ENCODE measurements around the gene RSPH9.
"Not testable (repeated sequence)": the region's sequence is repeated elsewhere in the genome, so short reads cannot be mapped to it uniquely, and the experiment has no call there.

The RSPH9 gene

DNA sequence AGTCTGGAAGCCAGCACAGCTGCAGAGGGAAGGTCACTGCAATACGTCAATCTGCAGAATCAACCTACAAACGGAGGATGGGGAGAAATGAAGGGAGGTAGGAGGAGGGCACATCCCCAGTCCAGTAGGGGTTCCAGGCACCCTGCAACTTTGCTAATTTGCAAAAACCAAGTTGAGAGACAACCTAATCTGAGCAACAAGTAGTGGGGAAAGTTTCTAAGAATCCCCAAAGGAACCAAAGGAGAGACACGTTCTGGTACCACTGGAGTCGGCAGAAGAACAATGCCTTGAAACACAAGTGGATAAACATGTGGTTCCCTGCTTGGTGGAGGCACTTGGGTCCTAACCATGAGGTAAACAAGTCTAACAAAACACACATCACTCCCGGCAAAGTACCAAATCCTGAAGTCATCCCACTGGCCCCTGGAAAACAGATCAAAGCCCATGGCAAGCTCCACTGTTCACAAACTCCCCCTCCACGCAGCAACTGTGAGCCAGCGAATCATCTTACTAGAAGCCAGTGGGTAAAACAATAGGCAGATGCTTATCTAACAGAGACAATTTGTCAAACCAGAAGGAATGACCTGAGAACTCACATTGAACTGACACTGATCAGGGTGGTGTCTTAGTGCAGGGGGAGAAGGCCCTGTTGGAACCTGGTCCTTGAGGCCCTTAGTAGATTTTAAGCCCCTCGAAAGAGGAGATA lies 38.0 kb downstream of the RSPH9 start:
- DNase-seq = no peak

DNA sequence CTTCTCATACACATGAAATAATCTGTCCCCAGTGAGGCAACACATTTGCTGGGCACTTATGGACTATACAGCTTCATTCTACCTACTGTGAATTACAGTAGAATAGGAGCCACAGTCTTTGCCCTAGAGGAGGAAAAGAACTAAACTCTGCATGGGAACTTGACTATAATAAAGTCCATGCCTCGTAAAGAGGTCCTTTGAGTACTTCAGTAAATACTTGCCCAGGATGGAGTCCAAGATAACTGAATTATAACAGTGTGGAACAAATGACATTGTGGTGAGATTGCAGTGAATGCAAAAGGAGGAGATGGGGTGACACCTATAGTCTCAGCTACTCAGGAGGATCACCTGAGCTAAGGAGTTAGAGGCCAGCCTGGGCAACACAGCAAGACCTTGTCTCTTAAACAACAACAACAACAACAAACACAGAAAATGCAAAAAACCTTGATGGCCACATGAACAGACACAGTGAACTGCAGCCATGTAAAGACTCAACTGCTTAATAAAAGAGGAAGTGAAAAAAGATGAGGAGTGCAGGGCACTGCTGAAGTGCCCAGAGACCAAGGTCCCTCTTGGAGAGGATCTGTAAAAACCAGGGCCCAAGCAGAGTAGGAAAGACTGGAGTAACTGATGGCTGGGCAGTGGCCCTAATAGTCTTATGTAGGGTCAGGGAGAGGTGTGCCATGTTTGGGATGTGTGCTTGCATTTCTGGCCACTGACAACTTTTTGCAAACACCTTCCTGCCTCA lies 39.0 kb downstream of the RSPH9 start:
- no peak for DNase-seq

DNA sequence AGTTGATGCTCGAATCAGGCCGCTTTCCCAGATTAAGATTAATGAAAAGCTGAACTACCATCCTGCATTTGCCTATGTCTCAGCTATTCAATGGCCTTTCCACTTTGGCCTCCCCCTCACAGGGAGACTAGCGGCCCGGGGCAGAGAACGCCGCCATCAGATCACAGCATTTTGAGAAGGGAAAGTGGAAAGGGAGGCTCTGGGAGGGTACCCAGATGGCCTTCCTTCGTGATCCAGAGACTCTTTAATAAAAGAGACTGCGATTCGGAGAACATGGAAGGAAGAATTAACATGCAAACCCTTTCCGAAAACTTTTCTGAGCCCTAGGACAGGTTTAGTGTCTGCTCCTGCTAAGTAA lies 42.2 kb downstream of the RSPH9 start:
- DNase-seq = no peak

DNA sequence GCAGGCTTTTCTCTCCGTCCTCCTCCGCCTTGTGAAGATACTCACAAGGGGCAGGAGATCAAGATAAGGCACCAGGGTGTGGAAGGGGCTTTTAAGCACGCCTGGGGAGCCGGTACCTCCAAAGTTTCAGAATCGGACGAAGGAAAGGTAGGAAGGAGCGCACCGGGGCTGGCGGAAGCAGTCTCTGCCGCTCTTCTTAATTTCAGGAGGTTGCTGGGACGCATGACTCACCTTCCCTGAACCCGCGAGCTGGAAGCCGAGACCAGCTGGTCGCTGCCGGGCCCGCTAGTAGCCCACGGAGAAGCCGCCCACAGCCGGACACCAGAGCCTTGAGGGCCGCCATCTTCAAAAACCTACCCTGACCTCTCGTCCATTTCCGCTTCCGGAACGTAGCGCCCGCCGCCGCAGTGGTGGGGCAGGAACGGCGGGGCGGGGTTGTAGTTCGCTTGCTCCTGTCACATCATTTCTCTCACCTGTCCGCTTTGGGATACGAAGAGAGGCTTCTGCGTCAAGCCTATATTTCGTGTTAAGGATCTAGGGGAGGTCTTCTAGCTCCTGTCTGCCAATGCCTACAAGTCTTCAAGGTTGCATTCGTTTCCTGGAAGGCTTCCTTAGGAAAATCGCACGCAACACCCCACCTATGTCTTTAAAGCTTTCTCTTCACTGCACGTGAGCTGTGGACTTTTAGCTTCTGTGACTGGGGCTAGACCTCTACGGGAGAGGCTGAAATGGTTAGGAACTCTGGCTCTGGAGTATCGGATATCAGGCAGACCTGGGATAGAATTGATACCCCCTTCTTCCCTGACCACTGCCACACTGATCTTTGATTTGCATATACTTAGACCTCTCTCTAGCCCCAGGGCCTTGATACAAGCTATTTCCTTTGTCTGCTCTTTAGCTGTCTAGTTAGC lies 42.9 kb downstream of the RSPH9 start, which contains the start of gene MRPS18A:
MRPS18A (minus strand) TSS at position 355 of the 911 bp plus-strand sequence; CDS start at position 343, 12 bp downstream.
- DNase-seq = peak in 57 of 58 donors; percentile 17 to 92 (median 72)

DNA sequence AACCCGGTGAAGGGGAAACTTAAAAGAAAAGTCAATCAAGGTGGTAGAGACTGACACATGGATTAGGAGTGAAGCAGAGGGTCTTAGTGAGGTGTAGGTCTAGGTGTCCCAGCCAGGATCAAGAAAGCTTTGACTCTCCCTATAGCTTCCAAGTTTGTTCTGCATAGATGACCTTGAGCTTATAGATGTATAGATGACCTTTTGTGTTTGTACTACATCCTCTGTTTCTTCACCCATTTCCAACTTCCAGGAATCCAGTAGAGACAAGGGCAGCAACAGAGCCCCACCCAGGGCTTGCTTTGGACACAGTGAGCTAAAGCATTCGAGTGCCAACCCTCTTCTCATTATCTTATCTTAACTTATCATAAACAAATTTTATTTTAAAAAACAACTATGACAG lies 44.6 kb downstream of the RSPH9 start:
- DNase-seq = no peak

DNA sequence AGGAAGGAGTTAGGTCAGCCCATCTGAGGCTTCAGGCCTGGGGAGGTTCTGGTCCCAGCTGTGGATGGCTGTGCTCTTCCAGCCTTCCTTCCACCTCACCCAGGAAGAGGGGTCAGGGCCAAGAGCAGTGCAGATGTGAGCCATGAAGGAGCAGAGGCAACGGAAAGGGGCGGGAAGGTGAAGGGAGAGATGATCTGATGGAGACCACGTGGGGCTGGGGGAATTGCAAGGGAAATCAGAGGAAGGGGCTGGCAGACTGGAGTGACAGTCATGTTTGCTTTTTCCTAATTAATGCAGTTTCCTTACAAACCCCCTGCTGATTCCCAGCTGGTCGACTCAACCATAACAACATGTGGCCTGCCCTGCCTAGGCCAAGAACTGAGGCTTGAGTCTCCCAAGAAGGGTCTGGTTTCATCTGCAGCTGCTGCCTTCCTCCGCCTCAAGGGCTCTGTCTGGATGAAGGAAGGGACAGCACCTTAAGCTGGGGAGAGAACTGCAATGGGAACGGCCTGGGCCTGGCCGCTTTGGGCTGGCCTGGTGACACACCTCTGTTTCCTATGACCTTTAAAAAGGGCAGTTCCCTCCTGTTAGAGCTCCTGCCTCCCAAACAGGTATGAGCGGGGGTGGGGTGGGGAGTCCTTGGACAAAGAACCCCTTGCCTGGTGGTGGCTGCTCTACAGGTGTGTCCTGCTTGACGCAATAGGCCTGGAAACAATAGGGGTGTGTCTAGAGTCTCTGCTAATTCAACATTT lies 50.6 kb downstream of the RSPH9 start:
- no peak for DNase-seq

DNA sequence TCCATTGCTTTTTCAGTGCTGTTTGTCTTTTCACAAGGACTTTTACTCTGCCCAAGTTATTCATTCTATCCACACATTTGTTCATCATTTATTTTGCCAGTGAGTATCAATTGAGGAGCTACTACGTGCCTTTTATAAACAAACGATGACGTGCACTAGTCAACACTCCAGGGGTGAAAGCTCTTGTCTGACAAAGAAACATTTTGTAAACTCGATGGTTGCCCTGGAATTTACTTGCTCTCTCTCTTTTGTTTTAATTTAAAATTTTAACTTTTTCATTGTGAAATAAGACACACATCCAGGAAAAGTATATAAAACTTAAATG lies 51.1 kb downstream of the RSPH9 start:
- no peak for DNase-seq

DNA sequence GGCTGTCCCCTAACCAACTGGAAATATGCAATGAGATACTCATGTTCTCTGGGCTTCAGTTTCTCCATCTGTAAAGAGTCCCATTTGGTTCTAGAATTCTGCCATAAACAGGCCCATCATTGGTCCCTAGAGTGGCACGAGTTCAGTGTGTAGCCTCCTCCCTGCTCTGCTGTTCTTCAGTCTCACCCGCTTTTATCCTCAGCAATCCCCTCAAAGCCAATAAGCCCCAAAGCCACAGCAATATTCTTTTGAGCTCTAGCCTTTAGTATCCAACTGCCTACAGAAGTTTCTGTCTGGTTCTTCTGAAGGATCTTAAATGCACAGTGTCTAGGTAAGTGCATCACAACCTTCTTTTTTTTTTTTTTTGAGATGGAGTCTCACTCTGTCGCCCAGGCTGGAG lies 52.6 kb downstream of the RSPH9 start:
- DNase-seq = no peak

DNA sequence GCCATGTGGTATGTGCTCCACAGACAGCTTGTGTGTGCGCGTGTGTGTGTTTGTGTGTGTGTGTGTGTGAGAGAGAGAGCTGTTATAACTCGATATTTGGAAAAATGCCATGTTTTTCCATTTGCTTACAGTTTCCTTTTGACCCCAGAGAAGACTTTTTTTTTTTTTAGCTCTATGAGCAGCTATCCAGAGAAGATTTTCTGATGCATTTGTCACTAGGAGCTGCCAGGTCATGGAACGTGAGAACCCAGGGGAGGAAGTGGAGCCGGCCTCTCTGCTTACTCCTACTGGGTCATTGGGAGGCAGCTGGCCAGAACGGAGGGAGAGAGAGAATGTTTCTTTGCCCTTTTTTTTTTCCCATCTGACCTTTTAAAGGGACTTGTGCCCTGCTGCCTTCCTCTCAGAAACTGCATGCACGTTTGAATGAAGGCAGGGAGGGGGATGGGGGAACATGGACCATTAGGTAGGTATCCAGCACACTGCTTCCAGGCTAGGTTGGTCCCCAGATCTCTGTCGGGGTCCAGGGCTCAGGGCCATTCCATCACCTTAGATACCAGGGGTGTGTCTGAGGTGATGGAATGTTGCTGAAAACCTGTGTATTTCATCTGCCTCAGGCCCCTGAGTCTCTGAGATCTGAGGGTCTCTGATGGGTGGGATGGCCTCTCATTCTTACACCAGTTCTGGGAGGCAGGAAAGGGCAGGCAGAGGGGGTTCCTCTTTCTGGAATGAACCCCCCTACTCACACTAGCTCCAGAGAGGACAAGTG lies 53.9 kb downstream of the RSPH9 start:
- no peak for DNase-seq

DNA sequence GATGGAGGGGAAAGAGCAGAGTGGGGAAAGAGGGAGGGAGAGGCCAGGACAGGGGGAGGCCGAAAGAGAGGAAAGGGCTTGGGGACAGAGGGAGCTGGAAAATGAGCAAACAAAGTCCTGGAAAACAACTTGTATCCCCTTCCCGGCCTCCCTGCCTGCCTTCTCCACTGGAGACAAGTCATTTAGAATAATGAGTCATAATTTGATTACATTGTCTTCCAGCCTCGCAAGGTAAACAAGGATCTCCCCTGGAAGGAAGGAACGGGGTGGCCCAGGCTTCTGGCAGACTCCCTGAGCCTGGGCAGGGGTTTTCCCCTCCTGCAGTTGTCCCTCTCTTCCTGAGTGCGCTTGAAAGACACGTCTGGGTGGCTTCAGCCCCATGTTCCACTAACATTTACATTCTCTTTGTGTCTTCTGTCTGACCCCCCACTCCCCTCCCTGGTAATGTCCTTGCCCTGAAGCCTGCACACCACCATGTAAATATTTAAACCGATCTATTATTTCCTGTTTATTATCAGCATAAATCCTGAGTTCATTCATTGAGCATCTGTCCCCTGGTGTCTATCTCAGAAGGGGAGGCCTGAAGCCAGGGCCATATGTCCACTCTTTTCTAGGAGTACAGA lies 54.8 kb downstream of the RSPH9 start:
- DNase-seq = no peak

DNA sequence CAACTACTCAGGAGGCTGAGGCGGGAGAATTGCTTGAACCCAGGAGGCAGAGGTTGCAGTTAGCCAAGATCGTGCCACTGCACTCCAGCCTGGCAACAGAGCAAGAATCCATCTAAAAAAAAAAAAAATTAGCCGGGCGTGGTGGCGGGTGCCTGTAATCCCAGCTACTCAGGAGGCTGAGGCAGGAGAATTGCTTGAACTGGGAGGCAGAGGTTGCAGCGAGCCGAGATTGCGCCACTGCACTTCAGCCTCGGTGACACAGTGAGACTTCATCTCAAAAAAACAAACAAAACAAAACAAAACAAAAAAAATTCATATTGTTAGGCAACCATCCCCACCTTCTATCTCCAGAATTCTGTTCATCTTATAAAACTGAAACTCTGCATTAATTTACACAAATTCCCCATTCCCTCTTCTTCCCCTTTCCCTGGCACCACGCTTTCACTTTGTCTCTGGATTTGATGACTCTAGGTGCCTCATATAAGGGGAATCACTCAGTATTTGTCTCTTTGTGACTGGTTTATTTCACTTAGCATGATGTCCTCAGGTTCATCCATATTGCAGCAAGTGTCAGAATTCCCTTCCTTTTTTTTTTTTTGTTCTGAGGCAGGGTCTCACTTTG lies 56.2 kb downstream of the RSPH9 start:
- DNase-seq = not testable (repeated sequence)

DNA sequence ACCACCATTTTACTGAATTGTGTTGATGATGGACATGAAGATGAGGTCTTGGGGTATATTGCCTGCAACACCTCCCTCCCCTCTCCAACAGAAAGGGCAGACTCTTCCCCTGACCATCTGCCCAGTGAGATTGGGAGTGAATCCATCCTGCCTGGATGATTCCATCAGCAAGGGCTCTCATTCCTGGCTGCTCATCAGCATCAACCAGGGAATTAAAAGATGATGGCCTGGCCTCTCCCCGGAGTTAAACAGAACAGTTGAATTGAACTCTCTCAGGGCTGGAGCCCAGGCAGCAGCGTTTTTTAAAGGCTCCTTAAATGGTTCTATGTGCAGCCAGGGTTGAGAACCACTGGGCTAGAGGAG lies 57.3 kb downstream of the RSPH9 start:
- no peak for DNase-seq

DNA sequence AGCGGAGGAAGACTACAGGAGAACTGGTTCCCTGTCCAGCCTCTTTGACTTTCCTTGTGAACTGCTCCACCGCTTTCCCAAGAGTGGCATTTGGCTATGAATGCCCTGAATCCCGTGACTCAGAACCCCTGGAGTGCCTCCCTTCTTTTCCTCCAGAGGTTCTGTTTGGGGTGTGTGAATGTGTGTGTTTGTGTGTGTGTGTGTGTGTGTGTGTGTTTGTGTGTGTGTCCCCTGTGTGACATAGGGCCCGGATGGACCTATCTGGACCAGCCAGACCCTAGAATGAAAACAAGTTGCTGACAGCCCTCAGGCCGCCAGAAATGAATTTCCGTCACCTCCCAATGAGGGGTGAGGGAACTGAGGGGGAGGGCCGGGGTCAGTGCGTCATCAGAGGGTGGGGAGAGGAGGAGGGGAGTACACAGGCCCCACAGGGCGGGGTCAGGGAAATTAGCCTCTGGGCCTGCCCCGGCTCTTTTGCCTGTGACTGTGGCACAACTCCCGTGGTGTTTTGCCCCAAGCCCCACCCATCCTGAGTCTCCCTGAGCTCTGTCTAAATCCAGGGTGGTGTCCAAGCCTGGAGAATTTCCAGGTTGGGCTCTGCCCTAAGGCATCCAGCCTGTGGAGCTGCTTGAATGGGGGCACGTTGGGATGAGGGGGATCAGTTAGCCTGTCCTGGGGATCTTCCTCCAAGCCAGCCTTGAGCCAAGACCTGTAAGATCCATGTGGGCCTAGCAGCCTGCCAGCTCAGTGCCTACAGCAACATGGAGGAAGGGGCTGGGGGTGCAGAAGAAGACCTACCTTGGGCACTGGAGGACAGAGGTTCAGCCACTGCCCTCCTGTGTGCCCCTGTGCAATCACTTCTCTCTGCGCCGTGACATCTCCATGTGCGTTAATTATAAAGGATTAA lies 58.0 kb downstream of the RSPH9 start:
- DNase-seq = peak in 1 of 58 donors; percentile 18

DNA sequence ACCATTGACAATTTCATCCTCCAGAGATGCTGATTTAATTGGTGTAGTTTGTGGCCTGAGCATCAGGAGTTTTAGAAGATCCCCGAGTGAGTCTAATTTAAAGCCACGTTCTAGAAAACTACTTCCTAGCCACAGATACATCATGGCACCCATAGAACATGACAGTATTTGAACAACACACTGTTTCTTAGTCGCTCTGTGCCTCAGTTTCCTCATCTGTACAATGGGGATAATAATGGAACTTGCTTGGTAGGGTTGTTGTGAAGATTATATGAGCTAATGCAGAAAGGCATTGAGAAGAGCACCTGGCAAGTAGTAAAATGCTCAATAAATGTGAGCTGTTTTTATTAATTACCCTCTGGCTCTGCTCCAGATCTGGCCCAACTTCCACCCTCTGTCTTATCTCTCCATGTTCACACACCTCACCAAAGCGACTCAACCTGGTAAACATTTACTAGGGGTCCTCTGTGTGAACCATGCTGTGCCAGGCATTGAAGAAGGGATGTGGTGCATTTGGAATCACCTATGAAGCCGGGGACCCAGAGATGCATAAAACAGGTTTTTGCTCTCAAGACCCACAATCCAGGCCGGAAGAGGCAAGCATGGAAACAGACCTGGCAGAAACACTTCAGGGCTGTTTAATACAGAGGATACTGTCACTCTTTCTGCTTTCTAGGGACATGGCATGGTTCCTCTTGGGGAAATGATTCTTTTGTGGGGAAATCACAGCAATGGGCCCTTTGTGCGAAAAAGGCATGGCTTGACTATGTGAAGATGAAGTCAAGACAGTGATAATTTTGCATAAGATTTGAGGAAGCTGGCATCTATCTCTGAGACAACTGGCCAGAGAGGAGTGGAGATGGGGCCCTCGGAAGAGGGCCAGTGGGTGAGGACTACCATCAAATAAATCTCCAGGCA lies 58.9 kb downstream of the RSPH9 start:
- DNase-seq = no peak

DNA sequence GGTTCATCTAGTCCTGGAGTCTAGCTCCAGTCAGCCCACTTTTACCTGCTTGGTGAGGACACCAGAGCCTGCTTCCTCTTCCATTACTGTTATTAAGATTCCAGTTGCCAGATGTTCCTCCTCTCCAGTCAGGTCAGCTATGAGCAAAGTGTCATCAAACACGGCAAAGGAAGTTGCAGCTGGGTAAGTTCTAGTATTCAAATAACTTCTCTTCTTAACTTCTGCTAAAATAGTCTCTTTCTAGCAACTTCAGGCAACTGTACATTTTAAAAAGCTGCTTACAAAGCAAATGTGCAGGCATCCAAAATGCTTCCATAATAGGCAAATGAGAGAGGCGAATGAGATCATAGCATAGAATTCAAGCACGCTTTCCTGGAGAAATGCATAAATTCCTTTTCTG lies 61.2 kb downstream of the RSPH9 start:
- no peak for DNase-seq

DNA sequence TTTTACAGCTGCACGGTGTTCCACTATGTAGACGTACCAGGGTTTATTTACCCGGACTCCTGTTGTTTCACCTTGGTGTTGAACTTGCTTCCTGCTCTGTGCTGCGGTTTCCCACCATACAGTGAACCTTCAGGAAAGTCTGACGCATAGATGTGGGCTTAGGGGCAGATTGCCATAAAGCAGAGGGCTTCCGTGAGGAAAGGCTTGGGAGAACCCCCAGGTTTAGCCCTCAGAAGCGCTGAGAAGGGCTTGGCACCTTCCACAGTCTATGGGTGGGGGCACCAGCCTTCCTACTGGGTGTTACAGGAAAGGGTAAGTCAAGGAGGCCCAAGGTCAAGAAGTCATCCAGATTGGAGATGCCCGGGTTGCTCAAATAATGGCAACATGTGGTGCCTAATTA lies 62.0 kb downstream of the RSPH9 start:
- no peak for DNase-seq

DNA sequence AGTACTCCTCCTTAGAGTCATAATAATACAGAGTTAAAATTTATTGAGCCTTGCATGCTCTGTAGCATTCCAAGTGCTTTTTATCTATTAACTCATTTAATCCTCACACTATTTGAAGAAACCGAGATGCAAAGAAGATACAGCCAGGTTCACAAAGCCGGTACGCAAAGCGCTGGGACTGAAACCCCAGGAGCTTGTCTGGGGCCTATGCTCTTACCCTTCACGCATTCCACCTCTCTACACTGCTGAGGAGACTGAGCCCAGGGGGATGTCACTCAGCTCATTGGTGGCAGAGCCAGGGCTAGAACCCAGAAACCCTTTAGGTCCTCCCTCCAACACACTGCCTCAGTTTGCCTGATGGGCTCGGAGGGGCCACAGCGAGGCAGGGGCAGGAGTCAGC lies 62.4 kb downstream of the RSPH9 start:
- no peak for DNase-seq

Data from anterior cingulate cortex (tissue), 58 donors.